D721Med (cell line): ENCODE data around the gene SLC10A7.
A peak's percentile ranks its signal among the peaks of the same experiment; 100 is the strongest.

Source experiments
- DNase-seq: peaks from one replicate; pipeline ENCODE4 v3.0.0; 2011; ENCODE audit warnings: low spot score; ENCODE audit not compliant: insufficient read length
- FAIRE-seq: peaks from 2 replicates; lab custom pipeline; 2011; peaks lifted over from hg19 to GRCh38; lab: Jason Lieb, UNC
- TF ChIP-seq, protein P1 (sequence below): IDR thresholded peaks from 2 replicates; pipeline ENCODE4 v1.5.1; 2012; ENCODE audit warnings: mild to moderate bottlenecking, control low read depth; ENCODE audit not compliant: insufficient read depth; ENCODE audit errors: missing control alignments

The SLC10A7 gene

DNA sequence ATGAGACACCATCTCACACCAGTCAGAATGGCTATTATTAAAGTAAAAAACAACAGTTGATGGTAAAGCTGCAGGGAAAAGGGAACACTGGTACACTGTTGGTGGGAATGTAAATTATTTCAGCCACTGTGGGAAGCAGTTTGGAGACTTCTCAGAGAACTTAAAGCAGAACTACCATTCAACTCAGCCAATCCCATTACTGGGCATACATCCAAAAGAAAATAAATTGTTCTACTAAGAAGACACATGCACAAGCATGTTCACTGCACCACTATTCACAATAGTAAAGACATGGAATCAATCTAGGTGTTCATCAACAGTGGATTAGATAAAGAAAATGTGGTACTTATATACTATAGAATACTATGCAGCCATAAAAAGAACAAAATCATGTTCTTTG is 172.4 kb downstream of the SLC10A7 start:
- FAIRE-seq (no peak), DNase-seq (no peak)
- TF ChIP-seq, protein P1, sequence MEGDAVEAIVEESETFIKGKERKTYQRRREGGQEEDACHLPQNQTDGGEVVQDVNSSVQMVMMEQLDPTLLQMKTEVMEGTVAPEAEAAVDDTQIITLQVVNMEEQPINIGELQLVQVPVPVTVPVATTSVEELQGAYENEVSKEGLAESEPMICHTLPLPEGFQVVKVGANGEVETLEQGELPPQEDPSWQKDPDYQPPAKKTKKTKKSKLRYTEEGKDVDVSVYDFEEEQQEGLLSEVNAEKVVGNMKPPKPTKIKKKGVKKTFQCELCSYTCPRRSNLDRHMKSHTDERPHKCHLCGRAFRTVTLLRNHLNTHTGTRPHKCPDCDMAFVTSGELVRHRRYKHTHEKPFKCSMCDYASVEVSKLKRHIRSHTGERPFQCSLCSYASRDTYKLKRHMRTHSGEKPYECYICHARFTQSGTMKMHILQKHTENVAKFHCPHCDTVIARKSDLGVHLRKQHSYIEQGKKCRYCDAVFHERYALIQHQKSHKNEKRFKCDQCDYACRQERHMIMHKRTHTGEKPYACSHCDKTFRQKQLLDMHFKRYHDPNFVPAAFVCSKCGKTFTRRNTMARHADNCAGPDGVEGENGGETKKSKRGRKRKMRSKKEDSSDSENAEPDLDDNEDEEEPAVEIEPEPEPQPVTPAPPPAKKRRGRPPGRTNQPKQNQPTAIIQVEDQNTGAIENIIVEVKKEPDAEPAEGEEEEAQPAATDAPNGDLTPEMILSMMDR, result no peak

DNA sequence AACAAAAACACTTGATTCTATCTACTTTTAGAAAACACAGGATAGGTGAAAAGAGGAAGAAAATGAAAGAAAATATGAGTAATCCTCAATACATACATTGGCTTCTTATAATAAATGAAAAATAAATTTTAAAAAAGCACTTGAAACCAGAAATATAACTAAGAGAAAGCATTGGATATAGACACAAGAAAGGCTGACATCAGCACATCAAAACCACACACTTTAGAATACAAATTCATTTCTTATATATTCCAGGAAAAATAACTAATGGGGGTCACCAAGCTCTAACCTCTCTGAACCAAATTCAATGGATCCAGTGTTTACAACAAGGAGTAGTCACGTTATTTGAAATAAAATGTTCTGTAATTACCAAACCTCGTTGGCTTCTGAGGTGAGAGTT is 173.9 kb downstream of the SLC10A7 start:
- DNase-seq, result no peak
- no peak for FAIRE-seq
- TF ChIP-seq, protein P1, result no peak

DNA sequence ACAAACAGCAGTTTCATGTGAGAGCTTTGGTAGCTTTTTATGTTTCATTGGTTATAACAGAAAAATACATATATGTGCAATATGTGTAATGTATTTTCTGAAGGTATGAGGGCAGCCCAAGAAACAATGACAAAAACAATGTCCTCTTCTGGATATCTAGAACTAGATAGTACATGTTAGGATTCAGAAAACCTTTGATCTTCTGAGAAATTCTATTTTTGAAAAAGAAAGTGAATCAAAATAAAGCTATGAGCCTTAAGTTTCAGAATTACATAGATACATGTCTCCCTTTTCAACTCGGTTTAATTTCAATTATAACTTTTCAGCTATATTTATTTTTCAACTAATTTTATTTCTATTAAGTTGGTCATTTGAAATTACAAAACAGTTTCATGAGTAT is 175.5 kb downstream of the SLC10A7 start:
- TF ChIP-seq, protein P1, result no peak
- no peak for FAIRE-seq

DNA sequence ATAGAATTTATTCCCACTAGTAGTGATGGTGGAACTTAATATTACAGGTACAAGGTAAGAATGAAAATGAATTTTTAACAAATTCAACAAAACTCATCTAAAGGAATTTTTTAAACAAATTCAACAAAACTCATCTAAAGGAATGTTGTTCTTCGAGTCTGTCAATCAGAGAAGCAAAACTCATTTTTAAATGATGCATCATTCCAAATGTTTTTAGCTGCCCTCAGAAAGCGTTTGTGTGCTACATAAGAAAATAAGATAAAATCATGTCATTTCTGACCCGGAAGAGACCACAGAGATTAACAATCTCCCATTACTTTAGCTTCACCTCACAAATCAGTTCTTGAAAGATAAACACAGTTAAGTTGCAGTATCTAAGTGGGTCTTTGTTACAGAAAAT is 178.0 kb downstream of the SLC10A7 start:
- TF ChIP-seq, protein P1, result no peak
- DNase-seq (no peak), FAIRE-seq (no peak)

More for the DNA sequence above, 175.5 kb downstream of the SLC10A7 start:
- no peak for DNase-seq

DNA sequence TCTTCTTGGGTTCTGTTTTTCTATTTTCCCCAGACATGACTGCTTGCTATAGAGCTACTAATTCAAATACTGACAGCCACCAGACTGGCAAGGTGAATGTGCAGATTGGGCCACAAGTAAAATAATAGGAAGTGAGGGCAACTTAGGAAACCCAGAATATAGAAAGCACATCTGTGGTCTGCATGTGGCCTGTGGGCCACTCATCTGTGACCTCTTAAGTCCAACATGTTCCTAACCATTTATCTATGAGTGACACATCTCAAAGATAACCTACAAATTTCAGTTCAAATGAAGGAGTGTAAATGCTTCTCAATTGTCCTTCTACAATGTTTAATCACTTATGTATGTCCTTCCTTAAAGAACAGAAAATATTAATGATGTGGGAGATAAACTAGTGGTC is 178.5 kb downstream of the SLC10A7 start:
- DNase-seq (no peak), FAIRE-seq (peak; percentile 55)
- TF ChIP-seq, protein P1, result no peak

DNA sequence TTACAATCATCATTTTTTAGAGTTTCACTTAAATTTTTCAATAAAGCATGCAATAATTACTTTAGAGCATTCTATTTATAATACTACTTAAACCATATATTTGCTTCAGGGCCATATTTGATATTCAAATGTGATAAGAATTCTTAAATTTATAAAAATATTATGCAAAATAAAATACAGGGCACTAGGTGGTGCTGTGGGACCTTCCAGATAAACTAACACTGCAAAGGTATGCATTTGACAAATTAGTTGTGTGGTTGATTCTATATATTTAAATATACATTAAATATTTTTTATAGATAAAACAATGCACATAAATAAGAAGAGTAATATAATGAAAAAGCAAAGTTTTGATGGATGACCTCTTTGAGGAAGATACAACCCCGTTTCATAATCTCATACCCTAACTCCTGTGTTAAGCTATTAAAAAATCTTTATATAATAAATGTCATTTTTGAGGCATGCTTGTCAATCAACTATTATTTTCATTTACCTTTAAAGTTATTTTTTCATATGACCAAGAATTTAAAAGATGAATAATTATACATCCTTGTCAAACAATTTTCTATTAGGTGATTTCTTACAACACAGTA is 179.0 kb downstream of the SLC10A7 start:
- no peak for FAIRE-seq
- TF ChIP-seq, protein P1, result peak; percentile 52
- no peak for DNase-seq

DNA sequence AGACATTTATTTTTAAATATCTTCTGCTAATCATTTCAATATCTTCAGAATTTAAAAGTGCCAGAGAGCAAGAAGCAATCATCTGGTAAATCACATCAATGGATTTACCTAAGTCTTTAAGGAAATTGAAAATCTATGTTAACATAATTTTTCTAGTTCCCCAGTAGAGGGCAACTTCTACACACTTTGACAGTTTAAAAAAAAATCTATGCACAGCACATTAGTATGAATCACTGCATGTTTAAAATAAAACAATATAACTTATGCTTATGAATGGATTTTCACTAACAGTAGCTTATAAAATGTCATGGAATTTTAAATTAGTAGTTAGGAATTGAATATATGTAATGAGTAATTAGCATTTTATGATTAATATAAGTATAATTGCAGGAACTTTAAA is 180.9 kb downstream of the SLC10A7 start:
- no peak for FAIRE-seq
- TF ChIP-seq, protein P1, result peak; percentile 59
- no peak for DNase-seq
